Kidney (tissue), 14 donors: ENCODE data around the gene SECTM1. TPM values are rescaled to one million over a fixed set of nuclear protein-coding genes. Genes with fewer than 3 reads are reported as not detected.

ENCODE experiments used
- DNase-seq, 5 donors: peaks; one replicate each; pipeline ENCODE4 v3.0.0-alpha.2; 2013 to 2020
- FAIRE-seq: peaks from 2 replicates; lab custom pipeline; 2012; peaks lifted over from hg19 to GRCh38; lab: Jason Lieb, UNC
- H3K27ac ChIP-seq, 2 donors: one replicate each; pipeline ENCODE4 v1.7.0; 2013; ENCODE audit warnings: low read depth in 2 of 2, low read length in 2 of 2, inconsistent platforms in 1 of 2
- H3K27me3 ChIP-seq: one replicate; pipeline ENCODE4 v1.7.1; 2013; ENCODE audit warnings: low read length, inconsistent platforms; ENCODE audit not compliant: control insufficient read depth, insufficient read depth
- H3K36me3 ChIP-seq, 3 donors: one replicate each; pipeline versions ENCODE4 v1.7.0 to v1.7.1; 2013; ENCODE audit warnings: low read length in 3 of 3, control low read depth in 1 of 3, inconsistent platforms in 1 of 3; ENCODE audit not compliant: insufficient read depth in 3 of 3, control insufficient read depth in 2 of 3
- H3K4me1 ChIP-seq, 3 donors: one replicate each; pipeline versions ENCODE4 v1.7.0 to v1.7.1; 2013; ENCODE audit warnings: low read length in 3 of 3, inconsistent platforms in 1 of 3, low read depth in 1 of 3; ENCODE audit not compliant: control insufficient read depth in 2 of 3, insufficient read depth in 2 of 3
- H3K4me3 ChIP-seq, 3 donors: one replicate each; pipeline versions ENCODE4 v1.7.0 to v1.8.1; 2013; ENCODE audit warnings: low read length in 3 of 3, control low read depth in 1 of 3, inconsistent platforms in 1 of 3
- H3K9ac ChIP-seq, 3 donors: one replicate each; pipeline versions ENCODE4 v1.7.0 to v1.7.1; 2013; ENCODE audit warnings: low read length in 3 of 3, control low read depth in 1 of 3, inconsistent platforms in 1 of 3
- H3K9me3 ChIP-seq, 3 donors: one replicate each; pipeline versions ENCODE4 v1.7.0 to v1.7.1; 2013; ENCODE audit warnings: low read length in 3 of 3, control low read depth in 1 of 3, inconsistent platforms in 1 of 3; ENCODE audit not compliant: control insufficient read depth in 2 of 3, insufficient read depth in 1 of 3
- CTCF ChIP-seq: IDR thresholded peaks from 3 replicates; pipeline ENCODE4 v1.5.1; 2012; ENCODE audit warnings: mild to moderate bottlenecking, moderate library complexity, borderline replicate concordance; ENCODE audit not compliant: insufficient read depth; ENCODE audit errors: extremely low read depth
- intact Hi-C: fragments of 100-400 bp; cut with DNase I; formaldehyde crosslinking; loops from one replicate; pipeline ENCODE4 v1.11.1; 2022
- polyA plus RNA-seq: library from polyadenylated mRNA; stranded (reverse); fragments of 350-450 nt; fragmentation: Illumina TruSeq; extraction: RNeasy Lipid Tissue Mini Kit (QIAGEN cat#74804); gene quantifications from one replicate; pipeline ENCODE4 v1.2.3, GENCODE V29; 2014; ENCODE audit warnings: low read depth, low replicate concordance; ENCODE audit not compliant: insufficient read depth
- total RNA-seq: library from RNA; stranded (reverse); fragmentation: NEBNext Ultra II Directional; extraction: Animal tissue kit (Norgen Biotek cat#: 25700); gene quantifications from one replicate; pipeline ENCODE4 v1.2.1, GENCODE V29; 2021
- donor health status: control.
- donor health status: control.
- donor health status: control.
- donor health status: control.
- donor health status: control.
- donor health status: DM: yes; HTN: yes; CAD: no.
- donor health status: Normal renal cell carcinoma (clear cell type).

The SECTM1 gene
- total and polyA plus RNA-seq, 2 donors from 2014 or later = 15.4 to 87.5 TPM

GRCh38 chr17:82318772-82319606, 14.6 kb downstream of the SECTM1 start:
- H3K4me1 ChIP-seq = no peaks in the 10 kb centered on the region
- no peaks in the 10 kb centered on the region for H3K27me3 ChIP-seq
- no peak overlapping the region for H3K9ac ChIP-seq
- no peak overlapping the region for H3K27ac ChIP-seq
- no peaks in the 10 kb centered on the region for H3K9me3 ChIP-seq
- no peak overlapping the region for H3K4me3 ChIP-seq
- no peaks in the 10 kb centered on the region for H3K36me3 ChIP-seq
- TF ChIP-seq CTCF = no peak
- intact Hi-C loops = no loop called here
- no peak for FAIRE-seq
- DNase-seq = peak in 1 of 5 donors; percentile 78

- TF ChIP-seq CTCF = no peak
- intact Hi-C loops = no loop called here
- no peaks in the 10 kb centered on the region for H3K36me3 ChIP-seq
- no peak for FAIRE-seq
- peak in 1 of 5 donors; percentile 68 for DNase-seq
- no peaks in the 10 kb centered on the region for H3K27me3 ChIP-seq
- H3K4me1 ChIP-seq = no peaks in the 10 kb centered on the region
- no peak overlapping the region for H3K27ac ChIP-seq
- H3K4me3 ChIP-seq = no peak overlapping the region
- H3K9ac ChIP-seq = no peak overlapping the region
- H3K9me3 ChIP-seq = no peaks in the 10 kb centered on the region
Measured at GRCh38 chr17:82318169-82318498, 15.4 kb downstream of the SECTM1 start.

GRCh38 chr17:82317394-82318168, 16.0 kb downstream of the SECTM1 start, which contains the start of gene CD7:
Gene CD7, minus strand, starts transcription at chr17:82317608. Its CDS starts 113 bp downstream, at chr17:82317495.
- H3K4me1 ChIP-seq = no peaks in the 10 kb centered on the region
- no peaks in the 10 kb centered on the region for H3K36me3 ChIP-seq
- H3K4me3 ChIP-seq = no peak within 1 kb of the TSS
- H3K9me3 ChIP-seq = no peaks in the 10 kb centered on the region
- no peak for TF ChIP-seq CTCF
- no peak for FAIRE-seq
- intact Hi-C loops = no loop called here
- no peak within 1 kb of the TSS for H3K27ac ChIP-seq
- H3K9ac ChIP-seq = no peak within 1 kb of the TSS
- H3K27me3 ChIP-seq = no peaks in the 10 kb centered on the region
- DNase-seq = peak in 1 of 5 donors; percentile 77
